DMS153 (cell line): ENCODE data around the gene ANXA6.

Source experiments
- DNase-seq: peaks from one replicate; lab custom pipeline; 2025; lab: John Stamatoyannopoulos, UW

ANXA6 gene

DNA sequence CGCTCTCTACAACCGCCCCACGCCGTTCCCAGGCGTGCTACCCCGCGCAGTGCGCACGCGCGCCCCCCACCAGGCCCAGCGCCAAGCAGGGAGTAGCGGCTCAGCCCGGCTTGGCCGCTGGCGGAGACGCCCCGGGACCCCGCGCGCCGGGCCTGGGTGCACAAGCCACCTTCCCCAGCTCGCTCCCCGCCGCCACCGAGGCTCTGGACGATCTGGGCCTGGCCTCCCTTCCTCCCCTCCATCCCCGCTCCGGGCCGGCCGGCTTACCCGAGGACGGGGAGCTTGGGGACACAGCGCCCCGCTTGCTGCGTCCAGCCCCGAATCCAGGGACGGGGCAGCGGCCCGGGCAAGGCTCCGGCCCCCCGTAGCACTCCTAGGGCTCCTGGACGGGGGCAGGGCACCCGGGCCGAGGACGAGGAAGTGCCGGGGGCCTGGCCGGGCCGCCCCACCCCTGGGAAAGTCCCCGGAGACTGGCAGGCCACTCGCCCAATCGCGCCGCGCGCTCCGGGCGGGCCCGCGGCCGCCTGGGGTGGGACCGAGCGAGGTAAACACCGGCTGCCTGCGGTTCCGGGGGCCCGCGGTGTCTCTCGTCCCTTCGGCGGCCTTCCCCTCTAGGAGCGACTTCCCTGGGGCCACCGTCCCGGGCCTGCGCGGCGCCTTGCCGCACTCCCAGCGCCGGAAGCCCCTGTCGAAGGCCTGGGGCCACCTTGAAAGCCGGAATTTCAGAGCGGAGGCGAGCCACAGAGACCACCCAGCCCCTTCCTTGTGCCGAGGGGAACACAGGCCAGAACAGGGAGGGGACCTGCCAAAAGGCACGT is 76.8 kb downstream of the ANXA6 start, which contains the start of gene TNIP1:
Gene TNIP1, minus strand, starts transcription at position 422 of the 818 bp plus-strand sequence. CDS start 15,939 bp downstream, outside the sequence.
- peak; percentile 39 for DNase-seq

DNA sequence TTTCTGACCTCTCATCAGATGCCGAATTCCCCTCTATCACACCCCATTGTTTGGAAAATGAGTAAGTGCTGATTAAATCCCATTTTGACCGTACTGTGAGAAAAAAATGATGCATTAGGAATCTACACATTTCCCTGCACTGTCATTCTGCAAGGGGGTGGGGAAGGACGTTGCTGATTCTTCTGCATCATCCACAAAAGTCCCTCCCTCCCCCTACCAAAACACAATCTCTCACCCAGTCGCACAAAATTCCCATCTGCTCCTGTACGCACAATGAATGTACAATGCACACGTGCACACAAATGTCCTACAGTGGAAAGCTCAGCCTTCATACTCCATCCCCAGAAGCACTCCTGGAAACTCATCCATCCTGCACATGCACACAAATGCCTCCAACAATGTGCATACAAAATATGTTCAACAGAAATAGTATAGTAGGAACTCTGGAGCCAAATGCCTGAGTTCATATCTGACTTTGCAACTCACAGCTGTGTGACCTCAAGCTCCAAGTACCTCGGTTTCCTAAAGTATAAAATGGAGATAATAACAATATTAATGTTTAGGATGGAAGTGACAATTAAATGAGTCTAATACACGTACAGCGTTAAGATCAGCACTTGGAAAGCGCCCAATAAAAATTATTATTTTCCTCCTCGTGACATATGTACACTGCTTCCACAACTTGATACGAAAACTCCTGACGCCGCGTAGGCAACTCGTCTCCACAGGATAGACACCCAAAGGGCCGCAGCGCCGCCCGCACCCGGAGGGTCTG is 77.6 kb downstream of the ANXA6 start:
- DNase-seq, result no peak

DNA sequence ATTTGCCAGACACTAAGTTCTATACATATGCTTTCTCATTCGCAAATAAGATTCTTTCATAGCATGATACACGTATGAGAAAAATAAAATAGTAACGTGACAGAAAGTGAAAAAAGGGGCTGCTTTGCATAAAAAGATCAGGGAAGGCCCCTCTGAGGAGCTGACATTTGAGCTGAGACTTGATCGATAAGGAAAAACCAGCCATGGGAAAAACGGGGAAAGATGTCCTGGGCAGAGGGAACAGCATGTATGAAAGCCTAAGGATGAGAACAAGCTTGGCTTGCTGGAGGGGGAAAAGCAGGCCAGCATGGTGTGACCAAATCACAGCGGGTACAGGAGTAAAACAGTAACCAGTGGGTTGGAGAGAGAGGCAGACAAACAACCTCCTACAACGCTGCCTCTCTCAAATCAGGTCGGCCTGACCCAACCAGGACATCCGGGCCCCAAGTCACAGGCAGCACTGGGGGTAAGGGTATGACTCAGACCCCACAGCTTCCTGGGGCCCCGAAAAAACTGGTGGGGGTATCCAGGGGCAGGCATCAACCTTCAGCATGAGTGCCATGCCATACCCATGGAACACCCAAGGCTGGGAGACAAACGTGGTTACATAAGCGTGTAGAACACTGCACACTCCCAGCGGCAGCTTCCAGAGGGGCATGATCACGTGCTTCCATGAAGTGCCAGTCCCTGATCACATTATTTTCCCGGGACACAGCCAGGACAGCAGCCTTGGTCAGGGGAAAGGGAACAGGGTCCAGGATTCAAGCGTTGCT is 78.9 kb downstream of the ANXA6 start:
- DNase-seq, result no peak

DNA sequence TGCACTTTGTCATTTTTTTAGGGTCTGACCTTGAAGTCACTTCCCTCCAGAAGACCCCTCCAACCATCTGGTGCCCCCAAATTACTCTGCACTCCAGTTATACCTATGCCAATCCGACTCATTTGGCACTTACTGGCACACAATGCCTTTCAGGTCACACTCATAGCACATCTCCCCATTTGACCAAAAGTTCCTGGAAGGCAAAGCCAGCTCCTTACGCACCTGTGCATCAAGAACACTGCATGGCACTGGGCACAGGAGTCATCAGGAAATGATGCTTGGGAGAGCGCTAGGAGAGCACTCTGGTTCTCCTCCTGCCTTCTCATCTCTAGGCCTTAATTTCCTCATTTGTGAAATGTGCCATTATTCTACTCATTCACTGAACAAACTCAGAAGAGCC is 79.6 kb downstream of the ANXA6 start:
- no peak for DNase-seq

DNA sequence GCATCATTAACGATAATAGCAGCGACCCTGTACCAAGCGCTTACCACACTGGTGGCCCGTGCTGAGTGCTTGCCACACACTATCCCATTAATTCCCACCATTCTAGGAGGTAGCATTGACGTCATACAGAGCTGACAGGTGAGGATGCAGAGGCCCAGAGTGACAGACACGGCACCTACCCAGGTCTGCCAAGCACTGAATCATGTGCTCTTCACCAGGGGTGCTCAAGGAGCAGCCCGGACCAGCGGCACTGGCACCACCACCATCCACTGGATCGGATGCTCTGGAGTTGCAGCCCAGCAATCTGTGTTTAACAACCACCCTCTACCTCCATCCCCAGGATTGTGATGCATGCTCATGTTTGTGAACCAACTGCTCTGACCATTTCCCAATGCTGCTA is 80.2 kb downstream of the ANXA6 start:
- no peak for DNase-seq

DNA sequence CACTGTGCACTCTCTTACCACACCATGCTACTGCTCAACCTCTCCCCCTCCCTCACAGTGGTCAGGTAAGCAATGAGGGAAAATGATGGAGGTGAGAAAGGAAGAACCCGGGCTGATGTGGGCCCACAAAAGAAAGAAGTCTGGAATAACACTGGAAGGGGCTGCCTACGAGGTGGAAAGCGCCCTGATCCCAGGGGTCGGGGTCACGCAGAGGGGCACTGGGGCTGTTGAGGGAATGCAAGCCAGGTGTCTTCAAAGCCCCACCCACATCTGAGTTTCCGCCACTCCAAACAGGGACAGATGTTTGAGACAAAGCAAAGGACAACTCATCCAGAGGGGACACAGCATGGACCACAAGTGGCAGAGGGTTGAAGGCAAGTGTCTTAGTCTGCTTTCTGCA is 81.0 kb downstream of the ANXA6 start:
- no peak for DNase-seq

DNA sequence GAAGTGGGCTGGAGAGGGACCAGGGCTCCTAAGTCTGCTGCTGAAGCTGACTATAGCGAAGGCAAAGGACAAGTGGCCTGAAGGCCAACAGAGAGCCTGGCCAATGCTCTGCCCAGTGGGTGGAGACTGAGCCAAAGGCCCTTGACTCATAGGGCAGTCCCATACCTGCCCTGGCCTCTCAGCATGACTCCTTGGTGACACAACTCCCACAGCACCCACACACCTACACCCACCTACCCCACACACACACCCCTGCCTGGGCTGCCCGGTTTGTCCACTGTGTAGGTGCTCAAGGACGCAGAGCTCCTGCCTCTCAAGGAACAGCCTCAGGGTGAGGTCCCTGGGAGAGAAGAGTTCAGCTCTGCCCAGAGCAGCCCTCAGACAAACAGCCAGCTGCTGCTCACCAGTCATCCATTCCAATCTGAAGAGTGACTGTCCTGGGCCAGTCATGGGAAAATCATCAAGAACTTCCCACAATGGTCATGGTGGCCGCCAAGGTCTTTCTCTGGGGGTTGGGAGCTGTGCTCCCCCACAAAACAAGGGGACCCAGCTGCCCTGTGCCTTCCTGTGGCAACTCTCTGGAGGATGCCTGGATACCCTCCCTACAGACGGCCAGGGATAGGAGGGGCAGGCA is 81.8 kb downstream of the ANXA6 start:
- DNase-seq, result no peak

DNA sequence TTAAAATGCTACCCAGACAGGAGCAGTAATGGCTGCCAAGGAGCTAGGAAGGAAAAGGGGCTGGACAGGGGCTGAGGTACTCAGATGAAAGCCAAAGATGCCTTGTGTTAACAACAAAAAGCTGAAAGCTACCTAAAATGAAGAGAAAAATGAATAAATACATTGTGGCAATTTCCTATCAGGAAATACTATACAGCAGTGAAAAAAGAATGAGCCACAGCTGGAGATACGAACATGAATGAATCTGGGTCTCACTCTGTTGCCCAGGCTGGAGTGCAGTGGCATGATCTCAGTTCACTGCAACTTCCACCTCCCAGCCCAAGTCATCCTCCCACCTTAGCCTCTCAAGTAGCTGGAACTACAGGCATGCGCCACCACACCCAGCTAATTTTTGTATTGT is 83.0 kb downstream of the ANXA6 start:
- DNase-seq, result no peak

DNA sequence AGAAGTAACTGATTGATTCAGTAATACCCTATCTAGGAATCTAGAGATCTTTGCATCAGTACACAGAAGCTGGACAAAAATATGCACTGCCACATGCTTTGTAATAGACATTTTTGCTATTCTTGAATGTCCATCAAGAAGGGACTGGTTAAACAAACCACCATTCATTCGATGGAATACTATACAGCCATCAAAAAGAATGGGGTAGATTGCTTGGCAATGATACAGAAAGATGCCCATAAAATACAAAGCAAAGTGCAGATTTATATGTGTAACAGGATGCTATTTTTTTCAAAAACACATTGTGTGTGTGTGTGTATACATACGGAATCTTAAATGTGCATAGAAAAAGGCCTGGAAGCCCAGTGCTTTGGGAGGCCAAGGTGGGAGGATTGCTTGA is 84.3 kb downstream of the ANXA6 start:
- DNase-seq, result no peak

DNA sequence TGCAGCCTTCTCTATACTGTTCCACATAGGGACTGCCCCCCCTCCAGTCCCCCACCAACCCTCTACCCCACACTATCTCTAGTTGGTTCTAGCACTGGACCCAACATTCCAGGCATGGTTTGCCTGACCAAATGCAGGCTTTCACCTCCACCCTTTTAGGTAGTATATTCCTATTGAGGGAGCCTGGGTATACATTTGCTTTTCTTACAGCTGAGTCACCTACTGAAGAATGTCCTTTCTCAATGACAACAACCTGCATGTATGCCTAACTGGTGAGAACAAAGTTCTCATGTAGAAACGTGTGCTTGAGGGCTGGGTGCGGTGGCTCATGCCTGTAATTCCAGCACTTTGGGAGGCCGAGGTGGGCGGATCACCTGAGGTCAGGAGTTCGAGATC is 85.0 kb downstream of the ANXA6 start:
- no peak for DNase-seq

DNA sequence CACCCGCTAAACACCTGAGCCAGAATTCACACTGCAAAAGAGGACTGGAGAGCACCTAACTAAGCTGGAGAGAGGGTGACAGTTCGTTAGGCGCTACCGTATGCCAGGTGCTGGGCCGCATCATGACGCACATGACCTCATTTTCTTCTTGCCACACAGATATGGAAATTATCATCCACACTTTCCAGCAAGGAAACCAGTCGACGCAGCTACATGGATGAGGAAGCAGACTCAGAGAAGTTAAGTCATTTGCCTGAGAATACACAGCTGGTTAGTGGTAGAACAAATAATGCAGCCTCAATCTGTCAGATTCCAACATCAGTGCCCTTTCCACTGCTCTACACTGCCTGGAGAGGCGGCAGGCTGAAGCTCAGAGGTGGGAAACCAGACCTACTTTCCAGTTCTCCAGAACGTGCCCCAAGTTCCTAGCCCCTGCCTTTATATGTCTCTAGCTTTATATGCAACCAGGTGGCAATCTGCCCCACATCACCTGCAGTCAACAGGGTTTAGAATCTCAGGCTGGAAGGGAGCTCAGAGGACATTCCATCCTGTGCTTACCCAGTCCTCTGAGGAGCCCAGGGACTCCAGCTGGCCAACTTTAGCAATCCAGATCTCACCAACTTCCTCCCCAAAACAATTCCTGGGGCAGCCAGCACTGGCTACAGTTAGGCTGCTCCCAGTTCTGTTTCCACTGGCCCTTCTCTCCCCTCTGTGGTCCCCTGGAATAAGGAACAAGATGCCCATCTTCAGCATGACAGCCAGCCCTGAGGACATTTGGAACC is 85.5 kb downstream of the ANXA6 start:
- no peak for DNase-seq

DNA sequence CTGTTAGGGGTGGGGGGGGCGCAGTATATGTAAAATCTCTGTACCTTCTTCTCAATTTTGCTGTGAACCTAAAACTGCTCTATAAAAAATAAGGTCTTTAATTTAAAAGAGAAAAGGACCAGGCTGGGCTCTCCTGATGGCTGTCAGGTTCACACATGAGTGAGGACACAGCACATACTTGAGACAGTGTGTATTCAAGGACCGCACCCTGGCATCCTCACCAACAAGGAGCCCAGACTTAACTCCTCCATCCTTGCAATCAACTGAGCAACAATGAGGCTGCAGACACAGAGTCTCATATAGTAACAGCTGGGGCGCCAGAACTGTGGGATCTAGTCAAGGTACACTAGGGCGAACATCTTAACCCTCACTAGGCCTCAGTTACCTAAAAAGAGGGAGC is 86.6 kb downstream of the ANXA6 start:
- DNase-seq, result no peak

DNA sequence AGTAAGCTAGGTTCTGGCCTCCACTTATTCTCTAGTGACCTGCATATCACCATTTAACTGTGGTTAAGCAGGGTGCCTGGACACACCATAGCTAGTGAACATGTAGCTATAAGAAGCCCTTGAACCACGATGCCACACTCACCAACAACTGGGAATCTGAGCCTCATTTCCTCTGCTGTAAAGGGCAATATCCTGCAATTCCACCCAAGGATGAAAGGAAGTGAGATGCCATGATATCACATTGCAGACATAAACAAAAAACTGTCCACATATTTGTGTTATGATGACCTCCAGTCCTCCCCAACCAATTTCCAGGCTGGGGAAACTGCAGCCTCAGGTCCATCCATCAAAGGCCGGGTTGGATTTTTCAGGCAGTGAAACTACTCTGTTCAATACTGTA is 87.1 kb downstream of the ANXA6 start:
- no peak for DNase-seq

DNA sequence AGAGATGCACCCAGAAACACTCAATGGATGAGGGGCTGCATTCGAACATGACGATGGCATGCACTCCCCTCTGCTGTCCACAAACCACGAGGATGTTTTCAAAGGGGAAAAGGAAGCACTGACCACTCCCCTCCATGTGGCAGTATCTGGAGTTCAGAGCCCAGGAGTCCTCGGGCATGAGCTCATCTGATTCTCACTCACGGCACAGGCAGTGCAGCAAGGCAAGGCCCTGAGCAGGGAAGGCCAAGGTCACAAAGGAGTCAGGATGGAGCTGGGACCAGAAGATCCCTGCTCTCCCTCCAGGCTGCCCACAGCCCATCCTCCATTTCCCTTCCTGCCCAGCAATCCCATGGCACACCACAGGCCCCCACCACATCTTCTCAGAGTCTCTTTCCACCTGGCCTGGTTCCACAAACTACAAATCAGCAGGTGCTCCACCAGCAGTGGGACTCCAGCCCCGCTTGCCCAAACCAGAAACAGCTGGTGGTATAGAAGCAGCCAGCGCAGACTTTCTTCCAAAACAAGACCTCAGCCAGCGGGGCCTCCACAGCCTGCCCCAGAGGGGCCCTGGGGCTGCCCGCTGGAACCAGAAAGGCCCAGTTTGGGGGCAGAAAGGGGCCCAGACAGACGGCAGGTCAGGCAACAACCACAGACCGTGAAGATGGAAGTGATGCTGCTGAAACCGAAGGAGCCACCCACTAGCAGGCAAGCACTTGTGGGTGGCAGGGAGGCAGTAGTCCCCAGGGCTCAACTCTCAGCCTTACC is 89.0 kb downstream of the ANXA6 start:
- no peak for DNase-seq

DNA sequence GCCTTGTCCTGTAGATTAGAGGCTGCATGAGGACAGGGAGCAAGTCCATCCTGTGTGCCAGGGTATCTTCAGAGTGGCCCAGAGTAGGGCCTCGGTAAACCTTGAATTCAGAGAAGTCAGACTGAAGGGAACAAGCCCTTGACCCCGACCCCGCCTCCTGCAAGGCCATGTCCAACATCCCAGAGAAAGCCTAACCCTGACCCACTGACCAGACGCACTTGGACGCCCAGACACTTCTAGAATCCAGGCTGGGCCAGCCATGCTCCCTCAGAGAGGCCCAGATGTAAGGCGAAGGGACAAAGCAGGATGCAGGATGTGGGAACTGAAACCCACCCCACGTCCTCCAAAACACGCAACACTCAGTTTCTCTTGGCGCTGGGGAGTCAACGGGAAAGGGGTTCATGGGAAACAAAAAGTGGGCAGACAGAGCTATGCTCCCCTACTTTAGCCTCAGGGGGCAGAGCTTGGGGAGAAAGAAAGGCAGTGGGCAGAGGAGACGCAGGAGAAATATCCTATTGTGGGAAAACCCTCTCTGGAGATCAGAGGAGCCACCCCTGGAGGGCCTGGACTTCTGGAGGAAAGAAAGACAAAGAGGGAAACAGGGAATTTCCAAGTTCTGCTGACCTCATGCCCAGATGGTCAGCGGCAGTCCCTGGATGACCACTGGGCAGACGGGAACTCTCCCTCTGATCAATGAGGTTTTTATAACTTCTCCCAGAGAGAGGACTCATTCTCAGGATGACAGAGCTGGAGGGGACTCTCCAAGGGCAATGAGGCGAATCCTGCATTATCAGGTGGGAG is 89.7 kb downstream of the ANXA6 start:
- DNase-seq, result no peak

DNA sequence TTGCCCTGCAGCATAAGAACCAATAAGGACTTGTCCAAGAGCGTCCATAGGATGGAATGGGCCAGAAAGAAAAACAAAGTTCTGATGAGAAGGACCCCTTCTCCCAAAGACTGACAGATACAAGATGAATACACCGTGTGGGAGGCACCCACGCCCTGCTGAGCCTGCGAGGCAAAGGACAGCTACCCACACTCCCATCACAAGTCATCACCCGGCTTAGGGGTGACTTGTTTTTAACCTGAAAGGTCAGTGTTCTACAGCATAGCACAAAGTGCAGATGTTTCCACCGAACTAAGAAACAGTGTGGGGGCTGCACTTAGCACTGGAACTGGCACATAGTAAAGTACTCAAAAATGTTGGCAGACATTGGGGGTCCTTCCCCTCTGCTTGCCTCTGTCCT is 90.7 kb downstream of the ANXA6 start:
- DNase-seq, result no peak

DNA sequence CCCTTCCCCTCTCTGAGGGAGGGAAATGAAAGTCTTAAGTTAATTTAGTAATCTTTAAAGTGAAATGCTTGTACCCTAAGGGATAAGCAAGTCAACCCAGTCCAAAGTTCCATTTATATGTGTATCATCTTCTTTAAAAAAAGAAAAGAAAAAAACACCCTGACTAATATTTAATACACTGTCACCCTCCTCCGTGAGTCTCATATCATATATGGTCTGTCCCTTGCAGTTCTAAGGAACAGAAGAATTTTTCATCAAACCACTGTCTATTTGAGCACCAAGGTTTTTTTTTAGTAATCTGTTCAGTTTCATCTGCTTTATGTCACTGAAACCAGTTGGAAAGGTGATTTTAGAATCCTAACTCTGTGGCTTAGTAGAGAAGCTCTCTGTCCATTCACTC is 92.0 kb downstream of the ANXA6 start:
- no peak for DNase-seq

DNA sequence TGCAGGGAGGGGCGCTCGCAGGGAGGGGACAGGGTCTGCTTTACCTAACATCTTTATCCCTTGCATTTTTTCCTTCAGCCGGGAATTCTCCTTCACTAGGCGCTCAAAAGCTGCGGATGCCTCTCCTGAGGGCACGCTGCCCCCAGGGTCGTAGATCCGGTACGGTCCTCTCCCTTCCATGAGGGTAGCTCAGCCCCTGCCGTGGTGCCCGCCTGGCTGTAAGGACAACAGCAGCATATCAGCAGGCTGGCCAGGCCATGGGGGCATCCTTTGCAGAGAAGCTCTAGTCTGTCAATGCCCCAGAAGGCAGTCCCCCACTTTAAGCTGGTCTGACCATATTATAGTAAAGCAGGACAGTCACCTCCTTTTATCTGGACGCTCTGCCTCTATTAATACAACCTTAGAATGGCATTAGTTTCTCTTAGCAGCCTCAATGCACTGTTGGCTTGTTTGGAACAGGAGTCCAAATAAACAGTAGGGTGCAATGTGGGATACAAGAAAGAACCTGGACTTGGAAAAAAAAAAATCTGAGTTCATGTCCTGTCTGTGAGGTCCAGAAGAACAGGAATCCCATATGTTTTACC is 92.6 kb downstream of the ANXA6 start:
- no peak for DNase-seq
